H9 (cell line): Measurements from ENCODE around the gene RPL9. TPM values are rescaled to one million over a fixed set of nuclear protein-coding genes. Genes with fewer than 3 reads are reported as not detected.

Experiments
- DNase-seq: peaks from one replicate; pipeline ENCODE4 v3.0.0-alpha.2; 2017
- H2AFZ ChIP-seq: one replicate; pipeline ENCODE4 v1.6.1; 2013; ENCODE audit warnings: mild to moderate bottlenecking, low read length, control low read depth, moderate library complexity
- H2AK5ac ChIP-seq: 2 replicates; pipeline ENCODE4 v1.6.1; 2013; ENCODE audit warnings: low read length, control low read depth, mixed read lengths; ENCODE audit not compliant: insufficient read length
- H2BK120ac ChIP-seq: one replicate; pipeline ENCODE4 v1.6.1; 2013; ENCODE audit warnings: low read depth, mild to moderate bottlenecking, low read length, control low read depth, inconsistent platforms; ENCODE audit not compliant: poor library complexity, severe bottlenecking
- H2BK12ac ChIP-seq: 2 replicates; pipeline ENCODE4 v1.6.1; 2013; ENCODE audit warnings: low read length, control low read depth, mixed read lengths, low read depth; ENCODE audit not compliant: insufficient read length
- H2BK15ac ChIP-seq: 2 replicates; pipeline ENCODE4 v1.6.1; 2013; ENCODE audit warnings: low read depth, low read length, control low read depth
- H2BK20ac ChIP-seq: one replicate; pipeline ENCODE4 v1.6.1; 2013; ENCODE audit warnings: low read depth, mild to moderate bottlenecking, low read length, control low read depth, inconsistent platforms; ENCODE audit not compliant: poor library complexity, severe bottlenecking
- H2BK5ac ChIP-seq: 2 replicates; pipeline ENCODE4 v1.6.1; 2013; ENCODE audit warnings: low read length, control low read depth, mixed read lengths; ENCODE audit not compliant: insufficient read length
- H3K14ac ChIP-seq: 2 replicates; pipeline ENCODE4 v1.6.1; 2013; ENCODE audit warnings: low read length, control low read depth; ENCODE audit not compliant: insufficient read depth
- H3K18ac ChIP-seq: 2 replicates; pipeline ENCODE4 v1.6.1; 2013; ENCODE audit warnings: low read depth, mild to moderate bottlenecking, mixed read lengths, low read length, control low read depth; ENCODE audit not compliant: insufficient read length
- H3K23ac ChIP-seq: 2 replicates; pipeline ENCODE4 v1.6.1; 2013; ENCODE audit warnings: low read length, control low read depth, mixed read lengths, low read depth; ENCODE audit not compliant: insufficient read length
- H3K23me2 ChIP-seq: 2 replicates; pipeline ENCODE4 v1.6.1; 2013; ENCODE audit warnings: low read depth, mild to moderate bottlenecking, mixed read lengths, low read length, control low read depth; ENCODE audit not compliant: insufficient read length, poor library complexity, severe bottlenecking
- H3K27ac ChIP-seq: 2 replicates; pipeline ENCODE4 v1.5.1; 2013; ENCODE audit warnings: low read length, control low read depth, mixed read lengths, low read depth; ENCODE audit not compliant: insufficient read length
- H3K27me3 ChIP-seq: 2 replicates; pipeline ENCODE4 v1.6.1; 2013; ENCODE audit warnings: low read length, control low read depth, inconsistent platforms; ENCODE audit not compliant: insufficient read depth
- H3K4ac ChIP-seq: 2 replicates; pipeline ENCODE4 v1.6.1; 2013; ENCODE audit warnings: low read depth, mild to moderate bottlenecking, control low read depth, inconsistent platforms, low read length, moderate library complexity
- H3K4me1 ChIP-seq: 2 replicates; pipeline ENCODE4 v1.6.1; 2013; ENCODE audit warnings: low read length, control low read depth, inconsistent platforms; ENCODE audit not compliant: insufficient read depth
- H3K4me2 ChIP-seq: 2 replicates; pipeline ENCODE4 v1.6.1; 2013; ENCODE audit warnings: low read length, control low read depth, mixed read lengths; ENCODE audit not compliant: insufficient read length, insufficient read depth
- H3K56ac ChIP-seq: 2 replicates; pipeline ENCODE4 v1.6.1; 2013; ENCODE audit warnings: low read depth, mild to moderate bottlenecking, mixed read lengths, low read length, control low read depth; ENCODE audit not compliant: insufficient read length
- H3K79me1 ChIP-seq: 2 replicates; pipeline ENCODE4 v1.6.1; 2013; ENCODE audit warnings: low read depth, mild to moderate bottlenecking, moderate library complexity, low read length, control low read depth, inconsistent platforms; ENCODE audit not compliant: insufficient read depth, poor library complexity, severe bottlenecking
- H3K79me2 ChIP-seq: 2 replicates; pipeline ENCODE4 v1.6.1; 2013; ENCODE audit warnings: low read length, control low read depth, inconsistent platforms; ENCODE audit not compliant: insufficient read depth
- H3K9ac ChIP-seq: 2 replicates; pipeline ENCODE4 v1.6.1; 2013; ENCODE audit warnings: low read length, control low read depth, mixed read lengths; ENCODE audit not compliant: insufficient read length; ENCODE audit errors: extremely low read depth
- H3K9me3 ChIP-seq: one replicate; pipeline ENCODE4 v1.6.1; 2013; ENCODE audit warnings: low read depth, low read length, inconsistent platforms; ENCODE audit not compliant: control insufficient read depth
- H3T11ph ChIP-seq: one replicate; pipeline ENCODE4 v1.6.1; 2013; ENCODE audit warnings: mild to moderate bottlenecking, low read length, control low read depth, inconsistent platforms
- H4K20me1 ChIP-seq: one replicate; pipeline ENCODE4 v1.6.1; 2013; ENCODE audit not compliant: control insufficient read depth, insufficient read length, insufficient read depth
- H4K5ac ChIP-seq: 2 replicates; pipeline ENCODE4 v1.6.1; 2013; ENCODE audit warnings: low read depth, mild to moderate bottlenecking, mixed read lengths, low read length, control low read depth; ENCODE audit not compliant: insufficient read length
- H4K8ac ChIP-seq: replicated peaks from 2 replicates; pipeline ENCODE4 v1.6.1; 2013; ENCODE audit warnings: low read length, control low read depth, mixed read lengths, low read depth; ENCODE audit not compliant: insufficient read length
- H4K91ac ChIP-seq: 2 replicates; pipeline ENCODE4 v1.6.1; 2013; ENCODE audit warnings: low read depth, mild to moderate bottlenecking, moderate library complexity, mixed read lengths, low read length, control low read depth; ENCODE audit not compliant: insufficient read length
- H3K27ac Mint-ChIP-seq, 3 experiments: 2 replicates in 2 of 3; 3 replicates in 1 of 3; pipeline ENCODE4 v1.8.0; 2020 to 2021; ENCODE audit warnings: mixed read lengths in 3 of 3, mild to moderate bottlenecking in 1 of 3, moderate library complexity in 1 of 3
- H3K27me3 Mint-ChIP-seq: 2 replicates; pipeline ENCODE4 v1.8.0; 2021; ENCODE audit warnings: low read depth, mild to moderate bottlenecking, moderate library complexity, mixed read lengths
- H3K36me3 Mint-ChIP-seq, 3 experiments: 2 replicates in 2 of 3; 3 replicates in 1 of 3; pipeline ENCODE4 v1.8.0; 2020 to 2021; ENCODE audit warnings: low read depth in 3 of 3, mixed read lengths in 3 of 3; ENCODE audit not compliant: insufficient read depth in 1 of 3
- H3K4me1 Mint-ChIP-seq, 2 experiments: 2 replicates each; pipeline ENCODE4 v1.8.0; 2020; ENCODE audit warnings: mixed read lengths in 2 of 2
- H3K4me3 Mint-ChIP-seq, 2 experiments: 2 replicates in 1 of 2; 3 replicates in 1 of 2; pipeline ENCODE4 v1.8.0; 2020 to 2021; ENCODE audit warnings: mild to moderate bottlenecking in 2 of 2, mixed read lengths in 2 of 2, moderate library complexity in 1 of 2
- H3K9me3 Mint-ChIP-seq, 2 experiments: 2 replicates in 1 of 2; 3 replicates in 1 of 2; pipeline ENCODE4 v1.8.0; 2020; ENCODE audit warnings: mild to moderate bottlenecking in 2 of 2, mixed read lengths in 2 of 2, moderate library complexity in 1 of 2
- CTCF ChIP-seq: fragments of 200-600 bp; sonication (generic); conservative IDR thresholded peaks from 3 replicates; pipeline ENCODE4 v1.8.0; 2021; ENCODE audit warnings: antibody characterized with exemption, mild to moderate bottlenecking
- WGBS: extraction: QIAGEN DNeasy Blood & Tissue Kit; methylation state at CpG from one replicate; pipeline ENCODE4 v1.1.7; 2013; ENCODE audit warnings: missing lambda C conversion rate, low lambda C conversion rate, mixed read lengths; ENCODE audit not compliant: insufficient read length; ENCODE audit errors: extremely low coverage; 5-methylcytosine and 5-hydroxymethylcytosine counted together
- total RNA-seq: library from RNA; stranded (reverse); gene quantifications from 2 replicates; pipeline ENCODE4 v1.2.1, GENCODE V29; 2021

Gene RPL9
- total RNA-seq, 1 experiment from 2014 or later, result 1,888 TPM

GRCh38 chr4:39422247-39422646 is 36.5 kb downstream of the RPL9 start:
- Histone ChIP-seq H2BK120ac (no peak overlapping the region), H3K9ac (no peak overlapping the region), H2BK5ac (no peak overlapping the region), H3K56ac (no peak overlapping the region), H3K27ac (no peak overlapping the region), H4K20me1 (no peaks in the 10 kb centered on the region), H3K79me2 (no peaks in the 10 kb centered on the region), H2BK15ac (no peak overlapping the region), H3K4me1 (no peaks in the 10 kb centered on the region), H3T11ph (no peak overlapping the region), H2BK20ac (no peak overlapping the region), H4K91ac (no peak overlapping the region), H3K18ac (no peak overlapping the region), H2AFZ (no peak overlapping the region), H3K14ac (no peak overlapping the region), H2AK5ac (no peak overlapping the region), H3K23me2 (no peaks in the 10 kb centered on the region), H3K27me3 (no peaks in the 10 kb centered on the region), H3K9me3 (no peaks in the 10 kb centered on the region), H3K4ac (no peak overlapping the region), H2BK12ac (no peak overlapping the region), H4K8ac (no peak overlapping the region), H4K5ac (no peak overlapping the region), H3K79me1 (no peaks in the 10 kb centered on the region), H3K23ac (no peak overlapping the region), H3K4me2 (no peak overlapping the region)
- no peak overlapping the region for H3K4me3 Mint-ChIP-seq
- H3K9me3 Mint-ChIP-seq, result no peaks in the 10 kb centered on the region
- TF ChIP-seq CTCF, result no peak
- H3K27me3 Mint-ChIP-seq, result no peaks in the 10 kb centered on the region
- H3K4me1 Mint-ChIP-seq, result no peaks in the 10 kb centered on the region
- no peak overlapping the region for H3K27ac Mint-ChIP-seq
- no peaks in the 10 kb centered on the region for H3K36me3 Mint-ChIP-seq
- WGBS, result no CpG with 5 or more reads among the region's 3 CpGs
- DNase-seq, result no peak
